CD4-positive, alpha-beta T cell (primary cell): ENCODE data around the gene CHIC2. TPM values are rescaled to one million over a fixed set of nuclear protein-coding genes. Genes with fewer than 3 reads are reported as not detected.

Experiments
- ATAC-seq: fragments of 200-7000 bp; cut with Tn5 transposase; one replicate; pipeline ENCODE4 v1.10.0; 2022; ENCODE audit warnings: mild to moderate bottlenecking; ENCODE audit not compliant: poor library complexity
- CTCF ChIA-PET: fragments of 350-600 bp; sonication (Branson Sonifier 250); formaldehyde crosslinking; loops from one replicate; lab custom pipeline; 2021; ENCODE audit warnings: antibody characterized with exemption, inconsistent platforms; lab: Charles Lee
- POLR2A ChIA-PET: fragments of 350-600 bp; sonication (Branson Sonifier 250); formaldehyde crosslinking; loops from one replicate; lab custom pipeline; 2021; ENCODE audit warnings: antibody characterized with exemption, inconsistent platforms; lab: Charles Lee
- DNase-seq, 14 experiments: peaks; one replicate each; pipeline ENCODE4 v3.0.0-alpha.2; 2013 to 2020; ENCODE audit warnings: mixed read lengths in 2 of 14
- H3K27ac ChIP-seq, 2 donors: one replicate each; pipeline versions ENCODE4 v1.5.1 to v1.7.0; 2013; ENCODE audit warnings: low read length in 2 of 2, low read depth in 1 of 2, mild to moderate bottlenecking in 1 of 2
- H3K27me3 ChIP-seq, 2 experiments: 1 replicate in 1 of 2; 2 replicates in 1 of 2; pipeline versions ENCODE4 v1.6.1 to v1.7.0; 2013; ENCODE audit warnings: low read length in 2 of 2, control low read depth in 1 of 2, mild to moderate bottlenecking in 1 of 2, moderate library complexity in 1 of 2; ENCODE audit not compliant: insufficient read depth in 2 of 2, control insufficient read depth in 1 of 2
- H3K36me3 ChIP-seq: one replicate; pipeline ENCODE4 v1.6.1; 2013; ENCODE audit warnings: low read length, control low read depth; ENCODE audit not compliant: insufficient read depth
- H3K4me1 ChIP-seq: one replicate; pipeline ENCODE4 v1.6.1; 2013; ENCODE audit warnings: low read length, control low read depth; ENCODE audit not compliant: insufficient read depth
- H3K4me3 ChIP-seq: one replicate; pipeline ENCODE4 v1.5.1; 2013; ENCODE audit warnings: mild to moderate bottlenecking, low read length, moderate library complexity
- H3K9me3 ChIP-seq, 2 experiments: 1 replicate in 1 of 2; 2 replicates in 1 of 2; pipeline versions ENCODE4 v1.6.1 to v1.7.0; 2013; ENCODE audit warnings: low read length in 2 of 2, mild to moderate bottlenecking in 2 of 2, control low read depth in 1 of 2, moderate library complexity in 1 of 2; ENCODE audit not compliant: control insufficient read depth in 1 of 2, insufficient read depth in 1 of 2
- H3K27ac Mint-ChIP-seq: one replicate; pipeline ENCODE4 v1.8.0; 2020; ENCODE audit warnings: mixed read lengths
- H3K27me3 Mint-ChIP-seq: one replicate; pipeline ENCODE4 v1.8.0; 2021; ENCODE audit warnings: mixed read lengths
- H3K36me3 Mint-ChIP-seq: one replicate; pipeline ENCODE4 v1.8.0; 2021; ENCODE audit warnings: low read depth, mixed read lengths
- H3K4me1 Mint-ChIP-seq: one replicate; pipeline ENCODE4 v1.8.0; 2021; ENCODE audit warnings: low read depth, mixed read lengths
- H3K4me3 Mint-ChIP-seq: one replicate; pipeline ENCODE4 v1.8.0; 2020; ENCODE audit warnings: mild to moderate bottlenecking, mixed read lengths
- H3K9me3 Mint-ChIP-seq: one replicate; pipeline ENCODE4 v1.8.0; 2020; ENCODE audit warnings: mixed read lengths
- CTCF ChIP-seq: fragments of 200-600 bp; IDR thresholded peaks from one replicate; pipeline ENCODE4 v1.8.0; 2022; ENCODE audit warnings: antibody characterized with exemption, mild to moderate bottlenecking
- intact Hi-C, 2 experiments: fragments of 100-400 bp; cut with DNase I in 1 of 2; cut with micrococcal nuclease in 1 of 2; formaldehyde crosslinking; loops; one replicate each; pipeline versions ENCODE4 v1.15.1 to v1.9.0; 2023 to 2025; cut with DNase I, micrococcal nuclease
- total RNA-seq, 174 experiments: library from RNA in 2 of 174; stranded (reverse) in 2 of 174; gene quantifications; one replicate each; pipeline ENCODE4 v1.2.3 and lab custom pipeline; 2021 to 2026

CHIC2 gene
- total RNA-seq, 2 experiments from 2014 or later: 53.8 to 59.2 TPM

- Mint-ChIP-seq H3K27ac (no peak overlapping the region), H3K4me3 (no peak overlapping the region)
Measured at GRCh38 chr4:54095110-54095825, 30.9 kb upstream of the CHIC2 start.

DNA sequence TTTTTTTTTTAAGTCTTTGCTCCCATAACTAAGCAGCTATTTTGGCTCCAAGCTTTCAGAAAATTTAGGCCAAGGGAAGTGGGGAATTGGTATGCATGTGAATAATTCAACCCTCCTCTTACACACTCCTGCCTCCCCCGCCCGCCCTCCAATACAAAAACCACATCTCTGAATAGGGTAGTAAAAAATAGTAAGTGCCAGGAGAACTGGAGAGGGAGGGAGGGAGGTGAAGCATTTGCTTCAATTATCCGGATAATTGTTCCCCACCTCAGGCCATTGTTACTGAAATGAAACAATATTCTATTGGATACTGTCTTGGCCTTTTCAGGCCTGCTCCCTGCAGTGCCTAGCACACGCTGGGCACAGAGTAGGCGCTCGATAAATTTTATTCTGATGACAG is 30.0 kb upstream of the CHIC2 start:
- DNase-seq (no peak), ATAC-seq (no peak)
- Mint-ChIP-seq H3K4me3 (no peak overlapping the region), H3K27ac (no peak overlapping the region), H3K27me3 (peaks cover 83% of the 10 kb centered on the region), H3K36me3 (no peaks in the 10 kb centered on the region), H3K9me3 (no peaks in the 10 kb centered on the region), H3K4me1 (peaks cover 50% of the 10 kb centered on the region)
- H3K9me3 ChIP-seq: peaks cover 0 to 12% of the 10 kb centered on the region in 2 experiments
- H3K27me3 ChIP-seq: peaks cover 75 to 77% of the 10 kb centered on the region in 2 experiments
- no peak overlapping the region for H3K27ac ChIP-seq
- ChIA-PET CTCF (no interaction called here), POLR2A (interaction anchor here (0.6 kb wide), 1 partner anchor 60 kb away, joined by 4 read pairs; no protein-coding TSS in a partner anchor)
- H3K4me1 ChIP-seq: peaks cover 37% of the 10 kb centered on the region
- intact Hi-C loops: loop anchor here in 1 of 2 experiments (10.0 kb wide), 1 partner anchor 1230 kb away; the partner anchor contains the start of gene RASL11B
- H3K4me3 ChIP-seq: no peak overlapping the region
- no peaks in the 10 kb centered on the region for H3K36me3 ChIP-seq
- TF ChIP-seq CTCF: no peak

More at GRCh38 chr4:54095110-54095825, 30.9 kb upstream of the CHIC2 start:
- no peak for ATAC-seq
- H3K4me3 ChIP-seq: no peak overlapping the region
- CTCF ChIA-PET: no interaction called here
- H3K27me3 ChIP-seq: peaks cover 81 to 85% of the 10 kb centered on the region in 2 experiments
- H3K27ac ChIP-seq: no peak overlapping the region
- Mint-ChIP-seq H3K9me3 (no peaks in the 10 kb centered on the region), H3K36me3 (no peaks in the 10 kb centered on the region), H3K4me1 (peaks cover 52% of the 10 kb centered on the region), H3K27me3 (peaks cover 91% of the 10 kb centered on the region)
- no peak for TF ChIP-seq CTCF
- peaks cover 45% of the 10 kb centered on the region for H3K4me1 ChIP-seq
- intact Hi-C loops: loop anchor here in 1 of 2 experiments (10.0 kb wide), 1 partner anchor 1230 kb away; the partner anchor contains the start of gene RASL11B
- no peaks in the 10 kb centered on the region for H3K36me3 ChIP-seq
- DNase-seq: no peak
- H3K9me3 ChIP-seq: peaks cover 0 to 19% of the 10 kb centered on the region in 2 experiments
- POLR2A ChIA-PET: no interaction called here

DNA sequence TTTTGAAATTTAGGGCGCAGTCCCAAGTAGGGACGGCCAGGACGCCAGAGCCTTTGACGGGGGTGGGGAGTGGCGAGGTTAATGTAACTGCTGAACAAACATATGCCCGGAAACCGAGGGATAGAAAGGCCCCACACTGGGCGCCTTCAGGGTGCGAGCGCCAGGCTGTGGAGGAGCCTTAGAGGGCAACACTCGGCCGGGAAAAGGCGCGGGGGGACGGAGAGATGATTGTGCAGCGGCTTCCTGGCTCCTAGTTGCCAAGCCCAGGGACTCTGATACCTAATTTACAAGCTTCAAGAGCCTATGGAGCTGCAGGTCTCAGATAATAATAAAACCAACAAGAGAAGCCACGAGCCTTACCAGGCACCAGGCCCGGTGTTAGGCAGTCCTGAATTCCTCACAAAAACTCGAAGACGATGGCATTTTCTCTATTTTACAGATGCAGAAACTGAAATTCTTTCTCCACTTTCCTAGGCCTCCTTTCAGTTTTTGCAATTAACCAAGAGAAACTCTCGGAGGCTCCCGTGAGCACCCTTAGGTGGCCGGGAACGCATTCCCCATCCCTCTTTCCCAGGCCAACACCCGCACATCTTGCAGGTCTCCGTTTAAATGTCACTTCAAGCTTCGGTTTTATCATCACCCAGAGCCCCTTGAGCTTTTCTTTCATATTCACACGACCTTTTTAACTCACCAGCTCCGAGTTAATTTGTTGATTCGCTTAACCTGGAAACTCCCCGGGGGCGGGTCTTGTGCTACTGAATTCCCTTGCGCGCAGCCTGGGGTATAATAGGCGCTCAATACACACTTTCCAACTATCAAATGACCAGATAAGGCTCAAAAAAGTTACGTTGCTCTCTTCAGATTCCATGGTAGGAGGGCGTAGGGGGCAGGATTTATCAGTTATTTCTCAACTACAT is 29.2 kb upstream of the CHIC2 start:
- H3K9me3 Mint-ChIP-seq: no peaks in the 10 kb centered on the region
- H3K36me3 Mint-ChIP-seq: no peaks in the 10 kb centered on the region
- TF ChIP-seq CTCF: no peak
- Histone ChIP-seq H3K27me3 (peaks cover 67 to 70% of the 10 kb centered on the region in 2 experiments), H3K4me1 (peaks cover 30% of the 10 kb centered on the region), H3K9me3 (peaks cover 0 to 10% of the 10 kb centered on the region in 2 experiments), H3K4me3 (no peak overlapping the region), H3K27ac (no peak overlapping the region), H3K36me3 (no peaks in the 10 kb centered on the region)
- H3K27me3 Mint-ChIP-seq: peaks cover 77% of the 10 kb centered on the region
- H3K4me1 Mint-ChIP-seq: peaks cover 41% of the 10 kb centered on the region
- intact Hi-C loops: loop anchor here (1.0 to 10.0 kb wide), 3 partner anchors 26 to 1229 kb away; partner anchors contain the start of genes CHIC2 (in 1 of the 2) and RASL11B (in 1 of the 2)
- peak; percentile 18 for ATAC-seq
- CTCF ChIA-PET: no interaction called here
- peak in 4 of 14 experiments; percentile 13 to 58 (median 38) for DNase-seq
- H3K4me3 Mint-ChIP-seq: peak overlapping the region; percentile 49
- POLR2A ChIA-PET: interaction anchor here (0.6 to 1.0 kb wide), 3 partner anchors 30 to 77 kb away, joined by 3 to 8 read pairs (median 4); partner anchors contain the start of gene CHIC2
- no peak overlapping the region for H3K27ac Mint-ChIP-seq
